HG03139 (cell line): ENCODE results near the gene UPK3BL2.
"Not testable (repeated sequence)": the region's sequence is repeated elsewhere in the genome, so short reads cannot be mapped to it uniquely, and the experiment has no call there.

ENCODE experiments used
- ATAC-seq: cut with Tn5 transposase; IDR thresholded peaks from one replicate; pipeline ENCODE4 v1.9.1; 2021; ENCODE audit not compliant: unreplicated experiment

Gene UPK3BL2

GRCh38 chr7:102532127-102532526 is 11.4 kb downstream of the UPK3BL2 start:
- not testable (repeated sequence) for ATAC-seq

- not testable (repeated sequence) for ATAC-seq
These were observed 11.9 kb downstream of the UPK3BL2 start for GRCh38 chr7:102531583-102531982.

GRCh38 chr7:102527822-102528793 is 15.4 kb downstream of the UPK3BL2 start:
- ATAC-seq = not testable (repeated sequence)

DNA sequence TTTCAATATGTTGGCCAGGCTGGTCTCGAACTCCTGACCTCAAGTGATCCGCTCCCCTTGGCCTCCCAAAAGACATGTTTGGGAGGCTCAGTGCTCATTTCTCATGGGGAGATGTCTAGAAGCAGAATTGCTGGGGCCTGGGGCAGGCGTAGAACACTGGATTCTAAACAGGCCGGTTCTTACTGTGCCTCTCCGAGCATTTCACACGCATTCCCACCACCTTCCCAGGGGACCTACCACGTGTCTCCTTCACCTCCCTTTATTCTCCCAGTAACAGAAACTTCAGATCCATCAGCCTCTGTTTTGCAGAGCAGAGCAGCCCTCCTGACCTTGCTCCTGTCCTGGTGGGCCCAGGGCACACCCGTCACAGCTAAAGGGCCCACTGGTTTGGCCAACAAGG is 16.3 kb downstream of the UPK3BL2 start:
- ATAC-seq = not testable (repeated sequence)

DNA sequence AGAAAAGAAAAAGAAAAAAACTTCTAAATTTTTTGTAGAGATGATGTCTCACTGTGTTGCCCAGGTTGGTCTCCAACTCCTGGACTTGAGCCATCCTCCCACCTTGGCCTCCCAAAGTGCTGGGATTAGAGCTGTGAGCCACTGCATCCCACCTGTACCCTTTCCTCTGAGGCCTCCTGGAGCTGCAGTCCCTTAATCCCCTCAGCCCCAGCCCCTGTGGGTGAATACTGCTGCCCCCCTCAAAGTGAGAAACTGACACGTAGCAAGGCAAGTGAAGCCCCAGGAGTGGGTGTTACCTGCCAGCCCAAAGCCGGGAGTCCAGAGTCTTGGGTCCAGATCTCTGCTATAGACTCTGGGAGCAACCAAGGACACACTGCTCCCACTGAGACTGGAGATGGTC is 18.7 kb downstream of the UPK3BL2 start:
- ATAC-seq = not testable (repeated sequence)

GRCh38 chr7:102520797-102521196 is 22.7 kb downstream of the UPK3BL2 start:
- ATAC-seq = not testable (repeated sequence)

- peak; percentile 75 for ATAC-seq
These were observed 25.8 kb downstream of the UPK3BL2 start, which contains the start of gene RASA4B for GRCh38 chr7:102517550-102518147. Gene RASA4B (minus strand): TSS chr7:102517777. CDS start chr7:102517710, 67 bp downstream.

GRCh38 chr7:102516951-102517350 is 26.5 kb downstream of the UPK3BL2 start:
- not testable (repeated sequence) for ATAC-seq

DNA sequence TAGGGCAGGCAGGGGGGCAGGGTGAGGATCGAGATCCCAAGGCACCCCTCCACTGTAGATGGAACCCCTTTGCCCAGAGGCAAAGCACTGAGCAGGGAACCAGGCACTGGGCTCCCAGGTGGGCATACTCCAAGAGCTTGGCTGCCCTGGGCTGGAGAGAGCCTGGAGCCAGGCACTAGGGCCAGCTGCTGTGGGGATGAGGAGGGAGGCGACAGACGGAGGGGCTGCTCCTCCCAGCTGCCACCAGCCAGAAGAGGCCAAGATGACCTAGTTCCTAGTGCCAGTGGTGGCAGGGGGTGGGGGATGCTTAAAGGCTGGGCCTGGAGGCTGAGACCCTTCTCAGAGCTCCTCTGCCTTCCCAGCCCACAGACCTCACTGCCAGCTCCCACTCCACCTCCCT is 27.6 kb downstream of the UPK3BL2 start:
- not testable (repeated sequence) for ATAC-seq

- peak; percentile 56 for ATAC-seq
These were observed 28.4 kb downstream of the UPK3BL2 start for GRCh38 chr7:102514881-102515721.

DNA sequence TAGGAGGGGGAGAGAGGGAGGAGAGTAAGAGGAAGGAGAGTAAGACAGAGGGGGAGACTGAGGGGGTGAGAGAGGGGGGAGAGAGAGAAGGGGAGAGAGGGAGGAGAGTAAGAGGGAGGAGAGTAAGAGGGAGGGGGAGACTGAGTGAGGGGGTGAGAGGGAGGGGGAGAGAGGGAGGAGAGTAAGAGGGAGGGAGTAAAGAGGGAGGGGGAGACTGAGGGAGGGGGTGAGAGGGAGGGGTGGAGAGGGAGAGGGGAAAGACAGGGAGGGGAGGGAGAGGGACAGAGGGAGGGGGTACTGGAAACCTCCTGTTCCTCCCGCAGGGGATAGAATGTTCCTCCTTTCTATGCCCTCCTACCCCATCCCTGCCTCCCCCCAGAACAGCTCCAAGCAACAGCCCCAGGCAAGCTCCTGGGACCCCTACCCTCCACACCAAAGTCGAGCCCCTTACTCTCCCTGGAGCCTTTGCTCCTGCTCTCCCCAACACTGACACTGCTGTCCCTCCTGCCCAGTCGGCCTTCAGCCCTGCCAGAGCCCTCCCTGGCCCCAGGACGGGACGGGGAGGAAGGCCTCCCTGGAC is 30.8 kb downstream of the UPK3BL2 start:
- ATAC-seq = not testable (repeated sequence)

- ATAC-seq = peak; percentile 37
These were observed 31.5 kb downstream of the UPK3BL2 start for GRCh38 chr7:102511860-102512522.

DNA sequence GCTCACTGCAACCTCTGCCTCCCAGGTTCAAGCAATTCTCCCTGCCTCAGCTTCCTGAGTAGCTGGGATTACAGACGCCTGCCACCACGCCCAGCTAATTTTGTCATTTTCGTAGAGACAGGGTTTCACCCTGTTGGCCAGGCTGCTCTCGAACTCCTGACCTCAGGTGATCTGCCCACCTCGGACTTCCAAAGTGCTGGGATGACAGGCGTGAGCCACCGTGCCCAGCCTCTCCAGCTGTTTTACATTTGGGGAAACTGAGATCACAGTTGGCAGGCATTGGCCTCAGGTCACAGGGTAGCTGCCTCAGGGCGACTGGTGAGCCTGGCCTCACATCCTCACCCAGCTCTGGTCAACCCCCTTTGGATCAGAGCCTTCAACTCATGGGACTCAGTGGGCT is 32.9 kb downstream of the UPK3BL2 start:
- not testable (repeated sequence) for ATAC-seq

GRCh38 chr7:102507410-102508088 is 35.9 kb downstream of the UPK3BL2 start:
- not testable (repeated sequence) for ATAC-seq

DNA sequence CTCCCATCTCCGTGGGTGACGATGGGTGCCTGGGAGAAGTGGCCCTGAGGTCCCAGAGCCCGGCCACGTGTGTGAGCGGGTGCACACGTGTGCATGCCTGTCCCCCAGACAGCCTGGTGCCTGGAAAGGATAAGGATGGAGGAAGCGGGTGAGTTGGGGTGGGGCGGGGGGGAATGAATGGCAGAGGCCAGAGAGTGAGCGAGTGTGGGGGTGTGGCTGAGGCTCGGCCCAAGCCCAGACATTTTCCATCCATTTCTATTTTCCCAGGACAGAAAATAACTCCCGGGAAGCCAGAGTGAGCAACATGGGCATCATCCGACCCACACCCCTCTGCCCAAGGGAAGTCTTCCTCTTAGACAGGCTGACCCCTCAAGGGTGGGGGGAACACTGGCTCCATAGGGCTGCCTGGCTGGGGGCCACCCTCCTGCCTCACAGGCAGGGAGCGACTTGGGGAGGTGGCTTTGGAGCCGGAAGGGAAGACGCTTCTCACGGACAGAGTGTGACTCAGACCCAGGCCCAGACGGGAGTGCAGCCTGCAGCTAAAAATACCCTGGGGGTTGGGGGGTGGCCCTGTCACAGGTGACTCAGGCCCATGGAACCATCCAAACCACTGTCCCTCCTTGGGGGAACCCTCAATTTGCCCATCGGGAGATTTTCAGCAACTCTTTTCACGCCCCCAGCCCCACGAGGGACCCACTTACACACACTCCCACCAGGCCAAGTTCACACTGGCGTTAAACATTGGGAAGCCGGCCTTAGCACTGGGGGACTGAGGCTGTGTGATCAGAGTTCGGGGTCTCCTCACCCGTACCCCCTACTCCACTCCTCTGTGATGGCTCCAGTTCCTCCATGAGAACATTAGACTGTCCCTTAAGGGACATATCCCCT is 38.0 kb downstream of the UPK3BL2 start:
- ATAC-seq = not testable (repeated sequence)

DNA sequence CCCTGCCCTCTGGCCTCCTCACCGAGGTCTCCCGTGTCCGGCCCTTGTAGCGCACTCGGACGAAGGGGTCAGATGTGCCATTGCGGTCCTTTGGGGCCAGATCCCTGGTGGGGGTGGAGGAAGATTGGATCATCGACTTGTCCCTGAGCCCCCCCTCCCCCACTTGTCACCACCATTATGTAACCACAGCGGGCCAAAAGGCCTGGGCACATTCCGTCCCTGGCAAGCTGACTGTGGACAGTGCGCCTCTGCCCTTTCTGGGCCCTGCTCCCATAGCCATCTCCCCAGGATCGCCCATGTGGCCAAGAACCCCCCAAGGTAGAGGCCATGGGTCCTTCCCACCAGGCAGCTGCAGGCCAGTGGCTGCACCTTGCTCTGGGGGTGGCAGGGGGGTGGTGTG is 40.4 kb downstream of the UPK3BL2 start:
- not testable (repeated sequence) for ATAC-seq

DNA sequence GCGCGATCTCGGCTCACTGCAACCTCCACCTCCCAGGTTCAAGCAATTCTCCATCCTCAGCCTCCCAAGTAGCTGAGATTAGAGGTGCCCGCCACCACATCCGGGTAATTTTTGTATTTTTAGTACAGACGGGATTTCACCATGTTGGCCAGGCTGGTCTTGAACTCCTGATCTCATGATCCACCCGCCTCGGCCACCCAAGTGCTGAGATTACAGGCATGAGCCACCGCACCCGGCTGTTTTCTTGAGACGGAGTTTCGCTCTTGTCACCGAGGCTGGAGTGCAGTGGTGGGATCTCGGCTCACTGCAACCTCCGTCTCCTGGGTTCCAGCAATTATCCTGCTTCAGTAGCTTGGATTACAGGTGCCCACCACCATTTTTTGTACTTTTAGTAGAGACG is 45.2 kb downstream of the UPK3BL2 start:
- ATAC-seq = not testable (repeated sequence)

DNA sequence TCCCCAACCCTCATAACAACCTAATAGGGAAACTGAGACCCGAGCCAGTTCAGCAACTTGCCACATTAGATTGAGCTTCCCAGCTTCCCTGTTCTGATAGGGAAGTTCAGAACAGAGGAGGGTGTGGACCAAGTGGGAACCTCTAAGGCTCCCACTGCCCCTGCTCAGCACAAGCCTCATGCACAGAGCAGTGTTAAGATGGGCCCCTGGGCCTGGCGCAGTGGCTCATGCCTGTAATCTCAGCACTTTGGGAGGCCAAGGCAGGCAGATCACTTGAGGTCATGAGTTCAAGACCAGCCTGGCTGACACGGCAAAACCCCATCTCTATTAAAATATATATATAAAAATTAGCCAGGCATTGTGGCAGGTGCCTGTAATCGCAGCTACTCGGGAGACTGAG is 46.2 kb downstream of the UPK3BL2 start:
- not testable (repeated sequence) for ATAC-seq
